GM21423 (cell line): ENCODE results near the gene MYL12B.
"Not testable (repeated sequence)": the region's sequence is repeated elsewhere in the genome, so short reads cannot be mapped to it uniquely, and the experiment has no call there.

Experiments
- ATAC-seq: cut with Tn5 transposase; IDR thresholded peaks from one replicate; pipeline ENCODE4 v1.9.1; 2021; ENCODE audit warnings: mild to moderate bottlenecking, moderate library complexity; ENCODE audit not compliant: unreplicated experiment

Gene MYL12B

DNA sequence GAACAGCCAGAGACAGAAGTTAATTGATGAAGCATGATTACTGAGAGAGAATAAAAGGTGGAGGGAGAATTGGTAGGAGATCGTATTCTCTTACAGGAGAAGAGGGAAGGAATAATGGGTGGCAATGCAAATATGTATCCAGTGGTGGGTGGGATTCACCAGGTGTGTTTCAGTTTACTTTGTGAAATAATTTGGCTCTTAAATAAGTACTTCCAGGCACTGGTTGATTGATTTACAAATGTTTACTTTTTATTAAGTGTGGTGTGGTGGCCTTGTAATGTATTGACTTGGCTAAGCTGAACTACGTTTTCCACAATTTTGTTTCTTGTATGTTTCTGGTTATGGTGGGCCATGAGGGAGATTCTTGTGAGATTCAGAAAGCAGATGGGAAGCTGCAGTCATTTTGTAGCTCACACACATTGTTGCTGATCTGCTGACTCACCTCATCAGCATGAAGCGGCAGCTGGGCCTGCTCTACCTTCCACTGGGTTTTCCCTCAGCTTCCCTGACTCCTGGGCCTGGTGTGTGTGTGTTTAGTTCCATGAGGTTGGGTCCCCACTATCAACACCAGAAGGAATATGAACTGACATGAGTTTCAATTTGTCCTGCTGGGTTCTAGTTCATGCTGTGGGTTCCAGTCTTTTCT, 32.6 kb downstream of the MYL12B start:
- ATAC-seq, result no peak

DNA sequence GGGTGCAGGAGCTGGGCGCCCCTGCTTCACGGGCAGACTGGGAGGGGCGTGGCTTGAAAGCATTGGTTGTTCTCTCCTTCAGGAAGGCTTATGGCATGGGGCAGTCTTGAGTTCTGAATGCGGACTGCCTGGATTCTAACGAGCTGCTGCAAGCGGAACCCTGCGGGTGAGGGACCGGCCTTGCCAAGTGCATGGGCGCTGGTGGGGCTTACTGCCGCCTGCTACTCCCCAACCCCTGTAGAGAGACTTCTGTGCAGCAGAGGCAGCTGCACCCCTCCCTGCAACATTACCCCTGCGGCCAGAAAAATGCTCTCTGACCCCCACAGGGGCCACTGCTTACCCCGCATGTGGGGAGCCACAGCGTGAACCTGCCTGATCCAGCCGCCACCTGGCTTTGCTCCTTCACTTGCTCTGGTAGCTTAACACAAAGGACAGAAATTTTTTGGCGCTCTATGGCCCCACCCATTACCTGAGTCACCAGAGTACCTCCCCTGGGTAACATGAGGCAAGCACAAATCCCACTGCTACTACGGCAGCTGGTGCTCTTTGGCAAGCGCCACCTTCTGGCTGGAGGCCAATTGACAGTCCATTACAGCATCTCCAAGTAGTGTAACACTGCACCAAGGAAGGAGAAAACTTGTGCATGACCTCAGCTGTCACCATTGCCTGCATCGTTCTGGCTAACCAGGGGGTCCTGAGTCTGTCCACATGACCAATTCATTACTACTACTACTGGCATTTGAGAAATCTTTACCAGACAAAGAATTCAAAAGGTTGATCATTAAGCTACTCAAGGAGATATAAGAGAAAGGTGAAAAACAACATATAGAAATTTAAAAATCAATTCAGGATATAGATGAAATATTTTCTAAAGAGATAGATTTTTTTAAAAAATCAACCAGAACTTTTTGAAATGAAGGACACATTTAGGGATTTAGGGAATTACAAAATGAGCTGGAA, 35.4 kb downstream of the MYL12B start:
- peak; percentile 97 for ATAC-seq

GRCh38 chr18:3304832-3305231, 42.9 kb downstream of the MYL12B start:
- ATAC-seq, result no peak

GRCh38 chr18:3305354-3305762, 43.4 kb downstream of the MYL12B start:
- no peak for ATAC-seq

GRCh38 chr18:3305933-3306332, 44.0 kb downstream of the MYL12B start:
- no peak for ATAC-seq

GRCh38 chr18:3306391-3306790, 44.5 kb downstream of the MYL12B start:
- ATAC-seq, result no peak

DNA sequence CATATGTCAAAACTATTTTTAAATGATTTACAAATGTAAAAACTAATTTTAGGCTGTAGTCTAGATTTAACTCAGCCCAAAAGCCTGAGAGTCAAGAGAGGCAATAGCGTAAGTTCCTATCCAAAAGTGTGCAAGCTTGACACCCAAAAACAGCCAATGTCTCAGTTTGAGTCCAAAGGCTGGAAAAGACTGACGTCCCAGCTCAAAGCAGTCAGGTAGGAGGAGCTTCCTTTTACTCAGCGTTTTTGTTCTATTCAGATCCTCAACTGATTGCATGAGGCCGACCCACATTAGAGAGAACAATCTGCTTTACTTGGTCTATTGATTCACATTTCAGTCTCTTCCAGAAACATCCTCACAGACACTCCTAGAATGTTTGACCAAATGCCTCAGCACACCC, 51.8 kb downstream of the MYL12B start:
- ATAC-seq, result no peak

DNA sequence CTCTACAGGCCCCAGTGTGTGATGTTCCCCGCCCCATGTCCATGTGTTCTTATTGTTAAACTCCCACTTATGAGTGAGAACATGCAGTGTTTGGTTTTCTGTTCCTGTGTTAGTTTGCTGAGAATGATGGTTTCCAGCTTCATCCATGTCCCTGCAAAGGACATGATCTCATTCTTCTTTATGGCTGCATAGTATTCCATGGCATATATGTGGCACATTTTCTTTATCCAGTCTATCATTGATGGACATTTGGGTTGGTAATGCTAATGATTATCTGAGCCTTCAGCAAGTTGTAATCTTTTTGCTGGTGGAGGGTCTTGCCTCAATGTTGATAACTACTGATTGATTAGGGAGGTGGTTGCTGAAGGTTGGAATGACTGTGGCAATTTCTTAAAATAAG, 53.4 kb downstream of the MYL12B start:
- ATAC-seq, result not testable (repeated sequence)

- ATAC-seq, result no peak
These were observed 57.5 kb downstream of the MYL12B start for GRCh38 chr18:3319399-3319798.

DNA sequence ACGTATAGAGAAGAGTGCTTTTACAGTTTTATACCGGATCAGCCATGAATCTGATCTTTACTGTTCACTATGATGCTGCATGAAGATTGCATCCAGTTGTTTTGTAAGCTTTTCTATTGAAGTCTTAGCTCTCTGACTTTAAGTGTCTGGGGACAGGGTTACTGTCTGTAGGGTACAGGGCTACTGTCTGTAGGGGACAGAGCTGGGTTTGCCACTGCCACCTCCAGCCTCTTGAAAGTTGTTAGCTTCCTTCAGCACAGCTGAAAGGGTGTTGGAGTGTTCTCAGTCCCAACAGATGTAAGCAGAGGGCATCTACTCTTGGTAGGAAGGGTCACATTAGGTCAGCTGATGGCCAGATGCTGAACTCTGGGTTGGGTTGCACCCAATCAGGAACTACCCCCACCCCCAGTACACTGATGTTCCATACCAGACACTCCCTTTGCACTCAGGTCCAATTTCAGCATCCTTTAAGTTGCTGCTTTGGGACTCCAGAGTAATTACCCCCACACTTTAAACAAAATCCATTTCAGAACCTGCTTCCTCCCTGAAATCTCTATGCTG, 58.0 kb downstream of the MYL12B start:
- ATAC-seq, result no peak

DNA sequence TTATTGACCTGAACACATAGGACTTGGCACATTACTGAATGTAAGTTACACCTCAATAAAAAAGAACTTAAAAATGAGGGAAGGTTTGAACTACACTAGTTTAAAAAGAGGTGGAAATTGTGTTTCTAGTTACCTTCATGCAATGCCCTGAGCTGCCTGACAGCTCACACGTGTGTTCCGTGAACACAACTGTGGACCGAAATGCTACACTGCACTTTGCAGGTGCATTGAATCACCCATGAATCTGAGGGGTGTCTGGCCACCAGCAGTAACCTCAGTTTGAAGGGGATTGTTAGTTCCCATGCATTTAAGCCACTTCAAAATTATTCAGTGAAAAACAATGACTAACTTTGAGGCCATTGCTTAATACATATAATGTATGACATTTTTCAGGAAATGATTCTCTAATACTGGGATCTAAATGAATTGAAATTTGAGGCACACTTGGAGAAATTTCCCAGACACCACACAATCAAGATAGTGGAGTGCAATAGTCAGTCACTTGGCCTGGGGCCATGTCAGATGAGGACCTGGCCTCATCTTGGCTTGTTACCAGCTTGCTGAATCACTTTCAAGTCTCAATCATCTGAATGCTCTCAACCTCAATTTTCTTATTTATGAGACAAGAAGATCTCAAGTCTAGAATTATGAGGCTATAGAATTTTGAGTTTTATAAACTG, 59.3 kb downstream of the MYL12B start:
- no peak for ATAC-seq

GRCh38 chr18:3323900-3324299, 62.0 kb downstream of the MYL12B start:
- ATAC-seq, result no peak
